Astrocyte of the cerebellum (primary cell): Measurements from ENCODE around the gene FERMT2.

Experiments
- DNase-seq: peaks from one replicate; pipeline ENCODE4 v3.0.0-alpha.2; 2011; ENCODE audit warnings: low read depth
- H3K4me3 ChIP-seq: 2 replicates; pipeline ENCODE4 v1.5.1; 2011; ENCODE audit warnings: mild to moderate bottlenecking, low read depth, low read length, moderate library complexity
- CTCF ChIP-seq: IDR thresholded peaks from 2 replicates; pipeline ENCODE4 v1.5.1; 2012; ENCODE audit warnings: low read length, low read depth, moderate library complexity, mild to moderate bottlenecking; ENCODE audit errors: missing control alignments
- in situ Hi-C: cut with HindIII; loops from 2 replicates; pipeline ENCODE4 v1.10.0; 2017; ENCODE audit warnings: low sequenced_read_pairs

Gene FERMT2

GRCh38 chr14:52844262-52845060 lies 106.4 kb downstream of the FERMT2 start:
- no peak overlapping the region for H3K4me3 ChIP-seq
- in situ Hi-C loops = no loop called here
- DNase-seq = no peak
- no peak for TF ChIP-seq CTCF

DNA sequence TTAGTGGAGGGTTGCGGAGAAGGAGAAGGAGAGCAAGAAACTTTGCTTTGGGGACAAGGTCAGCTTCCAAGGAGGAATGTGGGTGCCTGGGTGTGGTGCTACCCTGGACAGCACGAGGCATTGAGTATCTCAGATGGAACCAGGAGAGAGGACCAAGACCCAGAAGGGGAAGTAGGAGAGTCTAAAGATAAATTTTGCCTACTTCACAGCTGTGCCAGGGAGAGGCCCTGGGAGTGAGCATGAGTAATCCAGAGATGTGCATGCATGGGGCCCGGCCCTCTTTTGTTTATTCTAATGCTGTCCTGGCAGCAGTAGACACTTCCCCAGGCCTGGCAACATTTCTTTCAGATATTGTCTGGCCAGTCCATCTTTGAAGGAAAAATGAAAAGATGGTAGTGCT lies 110.0 kb downstream of the FERMT2 start:
- in situ Hi-C loops = no loop called here
- TF ChIP-seq CTCF = no peak
- no peak for DNase-seq
- no peak overlapping the region for H3K4me3 ChIP-seq

DNA sequence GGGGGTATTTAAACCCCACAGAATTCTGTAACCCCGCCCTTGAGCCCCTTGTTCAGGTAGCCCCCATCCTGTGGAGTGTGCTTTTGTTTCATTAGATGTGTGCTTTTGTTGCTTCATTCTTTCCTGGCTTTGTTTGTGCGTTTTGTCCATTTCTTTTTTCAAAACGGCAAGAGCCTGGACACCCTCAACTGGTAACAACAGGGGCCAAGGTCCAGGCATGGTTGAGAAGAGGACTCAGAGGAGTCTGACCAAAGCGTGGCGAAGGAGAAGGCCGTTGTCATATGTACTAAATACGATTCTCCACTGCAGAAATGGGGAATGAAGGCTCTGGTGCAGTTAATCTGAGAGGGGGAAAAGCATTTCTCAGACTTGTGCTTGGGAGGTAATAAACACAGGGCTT lies 113.4 kb downstream of the FERMT2 start:
- in situ Hi-C loops = no loop called here
- TF ChIP-seq CTCF = no peak
- H3K4me3 ChIP-seq = no peak overlapping the region
- DNase-seq = no peak

DNA sequence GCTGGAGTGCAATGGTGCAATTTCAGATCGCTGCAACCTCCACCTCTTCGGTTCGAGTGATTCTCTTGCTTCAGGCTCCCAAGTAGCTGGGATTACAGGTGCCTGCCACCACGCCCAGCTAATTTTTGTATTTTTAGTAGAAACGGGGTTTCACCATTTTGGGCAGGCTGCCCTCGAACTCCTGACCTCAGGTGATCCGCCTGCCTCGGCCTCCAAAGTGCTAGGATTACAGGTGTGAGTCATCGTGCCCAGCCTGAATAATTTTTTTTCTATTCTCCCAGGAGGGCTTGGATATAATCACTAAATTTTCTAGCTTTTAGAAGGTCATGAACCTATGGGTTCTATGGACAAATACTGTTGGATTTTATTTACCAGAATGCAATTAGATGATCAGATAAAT lies 114.8 kb downstream of the FERMT2 start:
- no peak overlapping the region for H3K4me3 ChIP-seq
- no peak for DNase-seq
- no peak for TF ChIP-seq CTCF
- in situ Hi-C loops = no loop called here

- no peak for DNase-seq
- in situ Hi-C loops = no loop called here
- TF ChIP-seq CTCF = no peak
Observed at GRCh38 chr14:52835122-52835903, 115.5 kb downstream of the FERMT2 start.

DNA sequence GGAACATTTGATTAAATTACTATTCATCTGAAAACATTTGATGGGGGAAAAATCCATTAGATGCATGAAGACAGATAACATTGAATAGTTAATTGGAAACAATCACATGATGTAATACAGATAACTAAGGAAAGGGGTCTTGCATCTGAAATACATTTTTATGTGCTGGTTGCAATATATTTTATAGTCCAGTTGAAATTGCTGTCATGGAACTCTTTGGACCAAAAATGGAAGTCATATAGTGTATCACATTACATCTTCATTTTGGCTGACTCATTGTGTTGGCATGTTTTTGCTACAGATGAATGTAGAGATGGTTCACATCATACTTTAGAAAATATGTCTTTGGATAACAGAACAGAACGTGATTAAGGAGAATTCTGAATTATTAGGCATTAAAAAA lies 116.4 kb downstream of the FERMT2 start:
- no peak for TF ChIP-seq CTCF
- in situ Hi-C loops = no loop called here
- no peak overlapping the region for H3K4me3 ChIP-seq
- DNase-seq = peak; percentile 63

More at GRCh38 chr14:52835122-52835903, 115.5 kb downstream of the FERMT2 start:
- no peak overlapping the region for H3K4me3 ChIP-seq
